Mesothelial cell of epicardium (in vitro differentiated cells): ENCODE results near the gene SFRP2. TPM values are rescaled to one million over a fixed set of nuclear protein-coding genes. Genes with fewer than 3 reads are reported as not detected.
A peak's percentile ranks its signal among the peaks of the same experiment; 100 is the strongest.

Experiments used
- DNase-seq, 2 experiments: peaks; one replicate each; pipeline ENCODE4 v3.0.0; 2021; ENCODE audit warnings: low spot score in 2 of 2; ENCODE audit not compliant: unreplicated experiment in 2 of 2
- H3K27ac Mint-ChIP-seq: 2 replicates; pipeline ENCODE4 v1.8.0; 2021; ENCODE audit warnings: mixed read lengths
- H3K27me3 Mint-ChIP-seq: 2 replicates; pipeline ENCODE4 v1.8.0; 2021; ENCODE audit warnings: low read depth, mixed read lengths
- H3K36me3 Mint-ChIP-seq: 2 replicates; pipeline ENCODE4 v1.8.0; 2021; ENCODE audit warnings: mixed read lengths
- H3K4me1 Mint-ChIP-seq: 2 replicates; pipeline ENCODE4 v1.8.0; 2021; ENCODE audit warnings: mixed read lengths
- H3K4me3 Mint-ChIP-seq: 2 replicates; pipeline ENCODE4 v1.8.0; 2021; ENCODE audit warnings: mild to moderate bottlenecking, moderate library complexity, mixed read lengths
- H3K9me3 Mint-ChIP-seq: 2 replicates; pipeline ENCODE4 v1.8.0; 2021; ENCODE audit warnings: mixed read lengths
- CTCF ChIP-seq: fragments of 200-600 bp; sonication (generic); IDR thresholded peaks from one replicate; pipeline ENCODE4 v1.5.0; 2021; ENCODE audit warnings: antibody characterized with exemption; ENCODE audit not compliant: unreplicated experiment
- total RNA-seq: library from RNA; stranded (reverse); gene quantifications from 3 replicates; pipeline ENCODE4 v1.2.1, GENCODE V29; 2021

Gene SFRP2
- total RNA-seq, 1 donor from 2014 or later, result 22.8 TPM

- H3K27me3 Mint-ChIP-seq, result peaks cover 9% of the 10 kb centered on the region
- no peak overlapping the region for H3K4me3 Mint-ChIP-seq
- no peaks in the 10 kb centered on the region for H3K36me3 Mint-ChIP-seq
- H3K4me1 Mint-ChIP-seq, result peaks cover 7% of the 10 kb centered on the region
- TF ChIP-seq CTCF, result no peak
- no peak overlapping the region for H3K27ac Mint-ChIP-seq
- H3K9me3 Mint-ChIP-seq, result peaks cover 7% of the 10 kb centered on the region
- DNase-seq, result no peak
Measured at GRCh38 chr4:153766758-153767157, 22.1 kb downstream of the SFRP2 start.

- DNase-seq, result no peak
- peaks cover 2% of the 10 kb centered on the region for H3K9me3 Mint-ChIP-seq
- no peak for TF ChIP-seq CTCF
- peaks cover 14% of the 10 kb centered on the region for H3K27me3 Mint-ChIP-seq
- H3K4me3 Mint-ChIP-seq, result no peak overlapping the region
- no peaks in the 10 kb centered on the region for H3K36me3 Mint-ChIP-seq
- H3K4me1 Mint-ChIP-seq, result peaks cover 7% of the 10 kb centered on the region
- H3K27ac Mint-ChIP-seq, result no peak overlapping the region
Measured at GRCh38 chr4:153765894-153766293, 23.0 kb downstream of the SFRP2 start.

- Mint-ChIP-seq H3K4me3 (no peak overlapping the region), H3K9me3 (no peaks in the 10 kb centered on the region), H3K36me3 (no peaks in the 10 kb centered on the region), H3K27me3 (peaks cover 21% of the 10 kb centered on the region), H3K4me1 (peaks cover 7% of the 10 kb centered on the region), H3K27ac (no peak overlapping the region)
- DNase-seq, result no peak
- no peak for TF ChIP-seq CTCF
Measured at GRCh38 chr4:153764601-153765368, 24.1 kb downstream of the SFRP2 start.

GRCh38 chr4:153763404-153763803, 25.5 kb downstream of the SFRP2 start:
- Mint-ChIP-seq H3K9me3 (no peaks in the 10 kb centered on the region), H3K27me3 (peaks cover 31% of the 10 kb centered on the region), H3K4me3 (no peak overlapping the region), H3K27ac (no peak overlapping the region), H3K36me3 (no peaks in the 10 kb centered on the region), H3K4me1 (peaks cover 7% of the 10 kb centered on the region)
- no peak for DNase-seq
- TF ChIP-seq CTCF, result no peak

GRCh38 chr4:153759407-153760316, 29.2 kb downstream of the SFRP2 start, which contains the start of gene RNF175:
RNF175 (minus strand) TSS chr4:153760024; CDS start chr4:153759862, 162 bp downstream.
- peak; percentile 37 to 55 for DNase-seq
- Mint-ChIP-seq H3K27ac (no peak within 1 kb of the TSS), H3K4me3 (peak within 1 kb of the TSS; percentile 62), H3K9me3 (peaks cover 6% of the 10 kb centered on the region), H3K27me3 (peaks cover 55% of the 10 kb centered on the region), H3K4me1 (peaks cover 4% of the 10 kb centered on the region), H3K36me3 (peaks cover 3% of the 10 kb centered on the region)
- TF ChIP-seq CTCF, result no peak
